ENCODE measurements around the gene SMC5. TPM values are rescaled to one million over a fixed set of nuclear protein-coding genes. Genes with fewer than 3 reads are reported as not detected.

The SMC5 gene
- total RNA-seq, 1 experiment from 2014 or later: 31.9 TPM

GRCh38 chr9:70385426-70385825 is 126.6 kb downstream of the SMC5 start:
- ChIA-PET CTCF (interaction anchor here (0.6 to 0.7 kb wide), 2 partner anchors 14 to 759 kb away, joined by 3 to 4 read pairs; no protein-coding TSS in a partner anchor), POLR2A (interaction anchor here (0.7 to 1.0 kb wide), 2 partner anchors 10 to 25 kb away, joined by 3 to 6 read pairs; no protein-coding TSS in a partner anchor)
- no peaks in the 10 kb centered on the region for H3K9me3 Mint-ChIP-seq (ENCODE audit: unreplicated experiment)
- intact Hi-C loops (cut with micrococcal nuclease): no loop called here
- H3K36me3 Mint-ChIP-seq (ENCODE audit: insufficient read depth, unreplicated experiment): peaks cover 36% of the 10 kb centered on the region
- no TSS peak for BruUV-seq (replicated peaks)
- no peaks in the 10 kb centered on the region for H3K27me3 Mint-ChIP-seq (ENCODE audit: insufficient read depth, unreplicated experiment)
- no peak for DNase-seq (ENCODE audit: unreplicated experiment)
- no peak overlapping the region for H3K27ac Mint-ChIP-seq (ENCODE audit: low read depth, unreplicated experiment)
- TF ChIP-seq CTCF (IDR thresholded peaks at IDR 0.05; ENCODE audit: unreplicated experiment): no peak
- no peak overlapping the region for H3K4me3 Mint-ChIP-seq (ENCODE audit: unreplicated experiment)
- peaks cover 11% of the 10 kb centered on the region for H3K4me1 Mint-ChIP-seq (ENCODE audit: insufficient read depth, unreplicated experiment)

- POLR2A ChIA-PET: interaction anchor here (1.3 kb wide), 1 partner anchor 31 kb away, joined by 3 read pairs; no protein-coding TSS in a partner anchor
- intact Hi-C loops (cut with micrococcal nuclease): no loop called here
Measured at GRCh38 chr9:70387663-70388062, 128.9 kb downstream of the SMC5 start.

GRCh38 chr9:70389188-70389587 is 130.4 kb downstream of the SMC5 start:
- peaks cover 21% of the 10 kb centered on the region for H3K4me1 Mint-ChIP-seq (ENCODE audit: insufficient read depth, unreplicated experiment)
- no peak overlapping the region for H3K27ac Mint-ChIP-seq (ENCODE audit: low read depth, unreplicated experiment)
- peaks cover 32% of the 10 kb centered on the region for H3K36me3 Mint-ChIP-seq (ENCODE audit: insufficient read depth, unreplicated experiment)
- H3K9me3 Mint-ChIP-seq (ENCODE audit: unreplicated experiment): no peaks in the 10 kb centered on the region
- H3K4me3 Mint-ChIP-seq (ENCODE audit: unreplicated experiment): no peak overlapping the region
- BruUV-seq (replicated peaks): no TSS peak
- ChIA-PET POLR2A (interaction anchor here (0.8 to 1.7 kb wide), 5 partner anchors 10 to 32 kb away, joined by 3 to 6 read pairs (median 3); no protein-coding TSS in a partner anchor), CTCF (interaction anchor here (0.6 to 3.6 kb wide), 3 partner anchors 214 to 631 kb away, joined by 3 to 19 read pairs (median 4); no protein-coding TSS in a partner anchor)
- no peaks in the 10 kb centered on the region for H3K27me3 Mint-ChIP-seq (ENCODE audit: insufficient read depth, unreplicated experiment)
- no peak for DNase-seq (ENCODE audit: unreplicated experiment)
- intact Hi-C loops (cut with micrococcal nuclease): no loop called here
- TF ChIP-seq CTCF (IDR thresholded peaks at IDR 0.05; ENCODE audit: unreplicated experiment): no peak

More at GRCh38 chr9:70387663-70388062, 128.9 kb downstream of the SMC5 start:
- DNase-seq (ENCODE audit: unreplicated experiment): no peak
- no peaks in the 10 kb centered on the region for H3K27me3 Mint-ChIP-seq (ENCODE audit: insufficient read depth, unreplicated experiment)
- BruUV-seq (replicated peaks): no TSS peak
- no peak overlapping the region for H3K27ac Mint-ChIP-seq (ENCODE audit: low read depth, unreplicated experiment)
- H3K9me3 Mint-ChIP-seq (ENCODE audit: unreplicated experiment): no peaks in the 10 kb centered on the region
- H3K4me1 Mint-ChIP-seq (ENCODE audit: insufficient read depth, unreplicated experiment): peaks cover 21% of the 10 kb centered on the region
- peaks cover 36% of the 10 kb centered on the region for H3K36me3 Mint-ChIP-seq (ENCODE audit: insufficient read depth, unreplicated experiment)
- CTCF ChIA-PET: interaction anchor here (0.8 kb wide), 1 partner anchor 35 kb away, joined by 3 read pairs; no protein-coding TSS in a partner anchor
- no peak overlapping the region for H3K4me3 Mint-ChIP-seq (ENCODE audit: unreplicated experiment)
- no peak for TF ChIP-seq CTCF (IDR thresholded peaks at IDR 0.05; ENCODE audit: unreplicated experiment)

GRCh38 chr9:70389621-70390266 is 131.0 kb downstream of the SMC5 start:
- POLR2A ChIA-PET: interaction anchor here (0.6 to 1.7 kb wide), 8 partner anchors 10 to 345 kb away, joined by 3 to 6 read pairs (median 4); no protein-coding TSS in a partner anchor
- Mint-ChIP-seq H3K9me3 (ENCODE audit: unreplicated experiment) (no peaks in the 10 kb centered on the region), H3K4me1 (ENCODE audit: insufficient read depth, unreplicated experiment) (peaks cover 21% of the 10 kb centered on the region), H3K36me3 (ENCODE audit: insufficient read depth, unreplicated experiment) (peaks cover 28% of the 10 kb centered on the region), H3K27me3 (ENCODE audit: insufficient read depth, unreplicated experiment) (no peaks in the 10 kb centered on the region), H3K27ac (ENCODE audit: low read depth, unreplicated experiment) (no peak overlapping the region), H3K4me3 (ENCODE audit: unreplicated experiment) (no peak overlapping the region)
- CTCF ChIA-PET: interaction anchor here (0.6 to 3.6 kb wide), 6 partner anchors 32 to 630 kb away, joined by 3 to 19 read pairs (median 3); no protein-coding TSS in a partner anchor
- no peak for TF ChIP-seq CTCF (IDR thresholded peaks at IDR 0.05; ENCODE audit: unreplicated experiment)
- BruUV-seq (replicated peaks): no TSS peak
- DNase-seq (ENCODE audit: unreplicated experiment): peak; percentile 29
- intact Hi-C loops (cut with micrococcal nuclease): loop anchor here (5.0 kb wide), 1 partner anchor 37 kb away; no protein-coding TSS in a partner anchor

All from MCF 10A (cell line).